SK-N-SH treated with all-trans-retinoic acid at 6 μM for 48 hours (cell line): ENCODE data around the gene EXOSC5.
"Not testable (repeated sequence)": the region's sequence is repeated elsewhere in the genome, so short reads cannot be mapped to it uniquely, and the experiment has no call there.

Experiments used
- BACH2 ChIP-seq: fragments of 250-450 bp; sonication (Bioruptor Pico); IDR thresholded peaks from 2 replicates; pipeline ENCODE4 v1.9.0; 2021; ENCODE audit warnings: mild to moderate bottlenecking, borderline replicate concordance
- GLIS3 ChIP-seq: fragments of 250-450 bp; sonication (Bioruptor Pico); IDR thresholded peaks from 2 replicates; pipeline ENCODE4 v1.5.0; 2020; ENCODE audit warnings: mild to moderate bottlenecking, moderate library complexity
- ISL1 ChIP-seq: fragments of 250-450 bp; sonication (Bioruptor Pico); IDR thresholded peaks from 2 replicates; pipeline ENCODE4 v2.1.2; 2022; ENCODE audit warnings: mild to moderate bottlenecking, moderate library complexity
- RARB ChIP-seq: fragments of 250-450 bp; sonication (Bioruptor Pico); IDR thresholded peaks from 2 replicates; pipeline ENCODE4 v1.8.0; 2021; ENCODE audit warnings: mild to moderate bottlenecking, moderate library complexity
- TSHZ2 ChIP-seq: fragments of 250-450 bp; sonication (Bioruptor Pico); IDR thresholded peaks from 2 replicates; pipeline ENCODE4 v1.5.0; 2020; ENCODE audit warnings: mild to moderate bottlenecking, moderate library complexity
- ZC3H10 ChIP-seq: fragments of 250-450 bp; sonication (Bioruptor Pico); IDR thresholded peaks from 2 replicates; pipeline ENCODE4 v1.5.1; 2021; ENCODE audit warnings: mild to moderate bottlenecking, moderate library complexity
- ZFP30 ChIP-seq: fragments of 450-650 bp; formaldehyde crosslinking; IDR thresholded peaks from 2 replicates; pipeline ENCODE4 v1.5.0; 2022; ENCODE audit warnings: mild to moderate bottlenecking, moderate library complexity
- ZNF70 ChIP-seq: fragments of 450-650 bp; formaldehyde crosslinking; IDR thresholded peaks from 2 replicates; pipeline ENCODE4 v1.5.0; 2020; ENCODE audit warnings: mild to moderate bottlenecking, moderate library complexity
- TF ChIP-seq, protein P1 (sequence below): fragments of 250-450 bp; sonication (Bioruptor Pico); IDR thresholded peaks from 2 replicates; pipeline ENCODE4 v1.8.0; 2021; ENCODE audit warnings: low read depth, mild to moderate bottlenecking, moderate library complexity, borderline replicate concordance

- not testable (repeated sequence) for TF ChIP-seq TSHZ2 (CRISPR knock-in tag); BACH2; ZNF70 (CRISPR knock-in tag); RARB (CRISPR knock-in tag); ZC3H10 (CRISPR knock-in tag); ZFP30 (CRISPR knock-in tag); ISL1; GLIS3
- TF ChIP-seq, protein P1, sequence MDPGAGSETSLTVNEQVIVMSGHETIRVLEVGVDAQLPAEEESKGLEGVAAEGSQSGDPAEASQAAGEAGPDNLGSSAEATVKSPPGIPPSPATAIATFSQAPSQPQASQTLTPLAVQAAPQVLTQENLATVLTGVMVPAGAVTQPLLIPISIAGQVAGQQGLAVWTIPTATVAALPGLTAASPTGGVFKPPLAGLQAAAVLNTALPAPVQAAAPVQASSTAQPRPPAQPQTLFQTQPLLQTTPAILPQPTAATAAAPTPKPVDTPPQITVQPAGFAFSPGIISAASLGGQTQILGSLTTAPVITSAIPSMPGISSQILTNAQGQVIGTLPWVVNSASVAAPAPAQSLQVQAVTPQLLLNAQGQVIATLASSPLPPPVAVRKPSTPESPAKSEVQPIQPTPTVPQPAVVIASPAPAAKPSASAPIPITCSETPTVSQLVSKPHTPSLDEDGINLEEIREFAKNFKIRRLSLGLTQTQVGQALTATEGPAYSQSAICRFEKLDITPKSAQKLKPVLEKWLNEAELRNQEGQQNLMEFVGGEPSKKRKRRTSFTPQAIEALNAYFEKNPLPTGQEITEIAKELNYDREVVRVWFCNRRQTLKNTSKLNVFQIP: not testable (repeated sequence)
Measured at GRCh38 chr19:41408846-41409245, 11.7 kb upstream of the EXOSC5 start.
